Measurements from ENCODE around the gene GSX2. TPM values are rescaled to one million over a fixed set of nuclear protein-coding genes. Genes with fewer than 3 reads are reported as not detected.

GSX2 gene
- total and polyA plus RNA-seq, 2 of the 13 experiments (the other 11 are each of a cell fraction or from before 2014, with no cell fraction given): not detected

DNA sequence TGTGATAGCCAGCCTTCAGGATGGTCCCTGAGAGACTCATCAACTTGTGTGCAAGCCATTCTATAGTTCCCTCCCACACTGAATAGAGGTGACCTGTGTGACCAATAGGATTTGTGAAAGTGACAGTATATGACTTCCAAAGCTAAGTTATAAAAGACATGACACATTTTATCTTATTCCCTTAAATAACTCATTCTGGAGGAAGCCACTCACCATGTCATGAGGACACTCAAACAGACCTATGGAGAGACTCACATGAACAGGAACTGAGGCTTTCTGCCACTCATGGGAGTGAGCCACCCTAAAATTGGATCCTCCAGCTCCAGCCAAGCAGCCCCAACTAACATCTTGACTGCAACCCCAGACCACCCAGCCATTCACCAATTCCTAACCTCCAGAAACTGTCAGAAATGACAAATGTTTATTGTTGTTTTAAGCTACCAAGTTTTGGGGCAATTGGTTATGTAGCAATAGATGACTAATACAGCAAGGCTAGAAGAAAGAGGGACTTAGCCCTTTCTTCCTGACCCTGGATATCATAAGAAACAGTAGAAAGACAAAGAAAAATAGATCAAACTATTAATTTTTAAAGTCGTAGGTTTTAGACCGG lies 26.6 kb upstream of the GSX2 start:
- Histone ChIP-seq H3K4me2 (ENCODE audit: low read depth, low read length) (no peak overlapping the region), H3K27me3 (ENCODE audit: control insufficient read depth in 1 of 2, insufficient read depth in 2 of 2, low read length in 2 of 2) (no peaks in the 10 kb centered on the region), H3K27ac (ENCODE audit: extremely low read length, insufficient read depth, low read length) (no peak overlapping the region), H3K9me3 (ENCODE audit: low read length) (no peaks in the 10 kb centered on the region), H3K36me3 (replicated peaks in 1 of 2; ENCODE audit: control insufficient read depth in 1 of 2, insufficient read depth in 2 of 2, low read length in 2 of 2) (no peaks in the 10 kb centered on the region), H4K20me1 (ENCODE audit: insufficient read depth, low read length) (no peaks in the 10 kb centered on the region), H3K79me2 (ENCODE audit: insufficient read depth, low read length) (no peaks in the 10 kb centered on the region), H2AFZ (ENCODE audit: low read length) (no peak overlapping the region), H3K4me3 (replicated peaks in 1 of 3; ENCODE audit: insufficient read depth in 1 of 3, low read depth in 2 of 3, low read length in 3 of 3) (no peak overlapping the region), H3K4me1 (ENCODE audit: insufficient read depth, low read length) (no peaks in the 10 kb centered on the region), H3K9ac (ENCODE audit: insufficient read depth, low read depth, low read length) (no peak overlapping the region)
- ChIA-PET POLR2A (no interaction called here), CTCF (ENCODE audit: low intra/inter-chr PET ratio, low total read pairs) (no interaction called here)
- intact Hi-C loops (cut with micrococcal nuclease; ENCODE audit: unreplicated experiment): no loop called here
- ATAC-seq: no peak
- DNase-seq (ENCODE audit: low spot score): no peak
- 93% methylated on average over 2 of the region's 2 CpGs for WGBS (ENCODE audit: low lambda C conversion rate)
- TF ChIP-seq ZIK1 (CRISPR knock-in tag; IDR thresholded peaks at IDR 0.05; ENCODE audit: borderline replicate concordance, low read depth): no peak
- TF ChIP-seq ZNF274 (CRISPR knock-in tag; IDR thresholded peaks at IDR 0.05): no peak
- no peak for TF ChIP-seq RFX5 (IDR thresholded peaks at IDR 0.05; ENCODE audit: low read depth, low read length)
- TF ChIP-seq, protein P1, sequence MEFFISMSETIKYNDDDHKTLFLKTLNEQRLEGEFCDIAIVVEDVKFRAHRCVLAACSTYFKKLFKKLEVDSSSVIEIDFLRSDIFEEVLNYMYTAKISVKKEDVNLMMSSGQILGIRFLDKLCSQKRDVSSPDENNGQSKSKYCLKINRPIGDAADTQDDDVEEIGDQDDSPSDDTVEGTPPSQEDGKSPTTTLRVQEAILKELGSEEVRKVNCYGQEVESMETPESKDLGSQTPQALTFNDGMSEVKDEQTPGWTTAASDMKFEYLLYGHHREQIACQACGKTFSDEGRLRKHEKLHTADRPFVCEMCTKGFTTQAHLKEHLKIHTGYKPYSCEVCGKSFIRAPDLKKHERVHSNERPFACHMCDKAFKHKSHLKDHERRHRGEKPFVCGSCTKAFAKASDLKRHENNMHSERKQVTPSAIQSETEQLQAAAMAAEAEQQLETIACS (CRISPR knock-in tag; IDR thresholded peaks at IDR 0.05): no peak
- no peak for TF ChIP-seq HMGA1 (CRISPR knock-in tag; conservative IDR thresholded peaks at IDR 0.05)
- TF ChIP-seq ZNF75D (CRISPR knock-in tag; IDR thresholded peaks at IDR 0.05; ENCODE audit: borderline replicate concordance): no peak
- no peak for TF ChIP-seq POGZ (CRISPR knock-in tag; IDR thresholded peaks at IDR 0.05)
- TF ChIP-seq TARDBP (CRISPR knock-in tag; IDR thresholded peaks at IDR 0.05): no peak
- no peak for TF ChIP-seq CBX5 (CRISPR knock-in tag; IDR thresholded peaks at IDR 0.05; ENCODE audit: borderline replicate concordance)
- TF ChIP-seq SMYD3 (CRISPR knock-in tag; IDR thresholded peaks at IDR 0.05): no peak
- TF ChIP-seq, protein P2, sequence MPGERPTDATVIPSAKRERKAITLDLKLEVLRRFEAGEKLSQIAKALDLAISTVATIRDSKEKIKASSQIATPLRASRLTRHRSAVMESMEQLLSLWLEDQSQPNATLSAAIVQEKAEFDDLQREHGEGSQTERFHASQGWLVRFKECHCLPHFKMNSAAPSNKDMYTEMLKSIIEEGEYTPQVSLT (CRISPR knock-in tag; IDR thresholded peaks at IDR 0.05; ENCODE audit: borderline replicate concordance, low read depth): no peak
- FAIRE-seq: no peak
- no TSS peak for BruUV-seq (replicated peaks)
- in situ Hi-C loops (cut with HindIII; ENCODE audit: extremely low pct_ligation_motif_present, low pct_unique_long_range_greater_than_20kb): no loop called here

Measured in HepG2 (cell line).